Lung microvascular endothelial cell (primary cell): ENCODE data around the gene TLCD3B. TPM values are rescaled to one million over a fixed set of nuclear protein-coding genes. Genes with fewer than 3 reads are reported as not detected.
A peak's percentile ranks its signal among the peaks of the same experiment; 100 is the strongest.
"Not testable (repeated sequence)": the region's sequence is repeated elsewhere in the genome, so short reads cannot be mapped to it uniquely, and the experiment has no call there.

Experiments
- DNase-seq, 2 donors: peaks; one replicate each; pipeline versions ENCODE4 v3.0.0 to v3.0.0-alpha.2; 2010; ENCODE audit warnings: low read depth in 2 of 2
- total RNA-seq: library from RNA; depleted of rRNA; stranded (reverse); fragments of >200 nt; gene quantifications from 2 replicates; pipeline ENCODE4 v1.2.1, GENCODE V29; 2014

TLCD3B gene
- total RNA-seq, 1 donor from 2014 or later = not detected

DNA sequence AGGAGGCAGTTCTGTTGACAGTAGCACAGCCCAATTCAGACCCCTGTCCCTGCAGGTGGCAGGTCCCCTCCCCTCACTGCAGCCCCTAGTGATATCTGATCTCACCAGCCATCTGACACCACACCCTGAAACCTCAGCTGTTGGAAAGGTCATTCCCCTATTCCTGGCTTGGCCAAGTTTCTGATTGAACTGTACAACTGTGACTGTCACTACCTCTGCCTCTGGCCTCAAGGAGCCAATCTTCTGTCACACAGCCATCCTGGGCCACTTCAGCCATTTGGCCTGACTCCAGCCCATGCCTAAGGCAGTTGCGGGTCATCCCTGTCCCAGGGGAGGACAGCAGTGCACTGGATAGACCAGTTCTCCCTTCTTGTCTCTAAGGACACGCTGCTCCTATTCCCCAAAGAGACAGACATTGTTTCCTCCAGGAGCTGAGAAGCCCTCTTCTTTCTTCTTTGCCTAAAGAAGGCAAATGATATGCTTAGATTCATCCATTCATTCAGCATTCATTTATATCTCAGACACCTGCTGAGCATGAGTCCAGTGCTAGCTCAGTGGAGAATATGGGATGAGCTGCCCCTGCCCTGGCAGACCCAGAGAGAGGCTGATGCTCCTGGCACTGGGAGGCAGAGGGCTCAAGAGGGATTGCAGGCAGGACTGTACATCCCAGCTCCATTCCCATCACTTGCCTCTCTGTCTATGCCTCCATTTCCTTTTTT, 29.9 kb upstream of the TLCD3B start:
- no peak for DNase-seq

DNA sequence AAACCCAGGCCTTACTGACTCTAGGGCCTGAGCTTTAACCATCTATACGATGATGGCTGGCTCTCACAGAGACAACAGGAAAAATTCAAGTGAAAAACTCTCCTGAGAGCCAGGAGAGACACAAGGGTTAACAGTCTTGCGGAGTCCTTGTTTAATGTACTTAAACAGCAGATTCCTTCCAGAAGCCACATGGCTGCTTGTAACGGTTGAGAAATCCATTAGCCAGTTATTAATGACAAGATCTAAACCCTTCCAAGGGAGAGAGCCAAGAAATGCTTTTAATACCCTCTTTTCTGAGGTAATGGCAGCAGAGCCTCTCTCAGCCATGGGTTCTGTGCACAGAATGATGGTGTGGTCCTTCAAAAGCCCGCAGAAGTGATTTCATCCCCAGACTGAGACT, 29.3 kb upstream of the TLCD3B start:
- no peak for DNase-seq

DNA sequence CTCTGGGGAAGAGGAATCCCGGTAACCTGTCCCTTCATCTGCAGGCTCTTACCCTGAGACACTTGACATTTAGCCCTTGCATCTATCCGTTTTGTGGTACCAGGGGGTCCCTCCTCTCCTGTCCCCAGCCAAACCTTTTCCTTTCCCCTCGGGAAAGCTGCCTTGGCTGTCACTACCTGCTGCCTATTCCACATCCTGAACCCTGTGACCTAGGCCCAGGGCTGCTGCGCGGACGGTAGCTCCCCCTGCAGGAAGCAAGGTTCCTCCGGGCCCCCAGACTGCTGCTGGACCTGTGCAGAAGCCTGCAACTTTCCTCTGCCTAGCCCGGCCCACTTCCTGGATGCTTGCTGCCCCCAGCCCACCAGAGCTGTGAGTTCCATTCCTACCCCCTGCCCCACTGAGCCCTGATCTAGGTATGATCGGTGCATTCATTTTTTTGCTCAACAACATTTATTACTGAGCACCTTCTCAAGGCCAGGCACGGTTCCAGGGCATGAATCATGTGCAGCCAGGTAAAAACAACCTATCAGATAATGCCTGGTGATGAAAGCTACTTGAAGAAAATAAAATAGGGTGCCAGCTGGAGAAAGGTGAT, 24.0 kb upstream of the TLCD3B start:
- peak; percentile 39 to 47 for DNase-seq

DNA sequence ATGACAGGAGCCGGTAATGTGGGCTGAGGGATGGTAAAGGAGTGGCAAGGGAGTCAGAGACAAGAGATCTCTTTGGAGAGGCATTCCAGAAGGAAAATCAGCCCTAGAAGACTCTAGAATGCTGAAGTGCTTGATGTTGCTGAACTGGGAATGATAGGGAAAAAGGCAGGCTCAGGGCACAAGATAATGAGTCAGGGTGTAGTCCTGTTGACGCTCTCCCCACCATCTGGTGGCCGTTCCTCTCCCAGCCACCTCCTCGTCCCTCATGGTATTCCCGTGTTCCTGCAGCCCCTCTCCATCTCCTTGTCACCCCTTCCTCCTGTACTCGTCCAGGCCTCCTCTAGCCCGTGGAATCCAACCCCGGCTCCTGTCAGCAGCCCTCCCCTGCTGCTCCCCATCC, 23.4 kb upstream of the TLCD3B start:
- no peak for DNase-seq

DNA sequence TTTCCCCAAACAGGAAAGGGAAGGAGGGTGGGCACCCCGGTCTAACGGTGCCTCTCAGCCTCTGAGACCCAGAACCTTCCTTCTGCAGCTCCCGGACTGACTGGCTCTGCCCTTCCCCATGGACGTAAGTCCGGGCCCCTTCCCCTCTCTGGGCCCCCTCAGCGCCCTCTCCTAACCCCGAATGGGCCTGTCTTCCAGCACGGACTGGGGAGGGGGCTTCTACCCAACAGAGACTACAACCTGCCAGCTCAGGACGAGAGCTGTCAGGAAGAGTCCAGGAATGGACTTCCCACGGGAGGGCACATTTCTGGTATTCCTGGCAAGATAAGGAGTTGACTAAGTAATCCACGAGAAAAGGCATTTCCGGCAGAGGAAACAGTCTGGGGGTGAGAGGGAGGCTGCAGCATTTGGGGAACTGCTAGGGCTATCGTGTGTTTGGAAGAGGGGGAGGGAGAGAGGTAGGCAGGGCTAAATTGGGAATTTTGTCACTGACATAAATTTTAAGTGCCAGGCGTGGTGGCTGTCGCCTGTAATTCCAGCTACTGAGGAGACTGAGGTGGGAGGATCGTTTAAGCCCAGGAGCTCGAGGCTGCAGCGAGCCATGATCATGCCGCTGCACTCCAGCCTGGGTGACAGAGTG, 22.4 kb upstream of the TLCD3B start:
- peak in 1 of 2 donors; percentile 56 for DNase-seq

DNA sequence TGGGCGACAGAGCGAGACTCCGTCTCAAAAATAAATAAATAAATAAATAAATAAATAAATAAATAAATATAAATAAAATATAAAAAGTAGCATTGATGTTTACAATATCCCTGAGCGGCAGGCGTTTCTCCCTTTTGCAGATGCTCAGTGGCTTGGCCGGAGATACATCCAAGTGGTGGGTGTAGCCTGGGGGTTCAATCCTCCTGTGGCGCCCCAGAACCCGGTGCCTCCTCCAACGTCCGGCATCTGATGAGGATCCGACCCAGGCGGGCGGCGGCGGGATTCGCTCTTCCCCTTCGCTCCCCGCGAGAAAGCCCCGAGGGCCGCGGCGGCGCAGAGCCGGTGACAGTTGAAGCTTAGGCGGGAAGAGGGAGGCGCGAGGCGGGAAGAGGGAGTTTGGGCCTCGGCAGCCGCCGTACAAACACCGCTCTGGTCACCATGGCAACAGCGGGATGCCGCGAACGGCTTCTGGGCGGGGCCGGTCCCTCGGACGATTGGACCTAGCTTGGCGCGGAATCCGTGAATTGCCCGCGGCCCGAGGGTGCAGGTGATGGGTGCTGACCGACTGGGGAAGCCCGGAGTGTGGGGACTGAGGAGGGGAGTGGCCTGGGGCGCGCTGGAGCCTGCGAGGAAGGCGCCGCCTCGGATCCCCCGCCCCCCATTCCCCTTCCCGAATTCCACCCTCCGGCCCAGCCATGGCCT, 21.8 kb upstream of the TLCD3B start:
- peak; percentile 92 to 93 for DNase-seq

DNA sequence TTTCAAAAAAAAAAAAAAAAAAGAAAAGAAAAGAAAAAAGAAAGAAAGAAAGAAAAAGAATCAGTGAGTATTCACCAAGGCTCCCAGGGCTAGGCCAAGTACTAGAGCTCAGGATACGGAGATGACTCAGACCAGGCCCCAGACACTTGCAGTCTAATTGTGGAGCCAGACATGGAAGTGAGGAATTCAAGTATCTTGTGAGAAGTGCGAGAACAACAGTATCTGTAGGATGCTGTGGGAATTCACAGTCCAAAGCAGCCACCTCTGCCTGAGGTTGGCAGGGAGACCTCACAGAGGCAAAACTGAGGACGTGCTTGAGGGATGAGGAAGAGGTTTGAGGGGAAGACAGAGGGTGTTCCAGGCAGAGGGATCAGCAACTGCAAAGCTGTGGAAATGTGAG, 20.4 kb upstream of the TLCD3B start:
- DNase-seq = peak in 1 of 2 donors; percentile 90

DNA sequence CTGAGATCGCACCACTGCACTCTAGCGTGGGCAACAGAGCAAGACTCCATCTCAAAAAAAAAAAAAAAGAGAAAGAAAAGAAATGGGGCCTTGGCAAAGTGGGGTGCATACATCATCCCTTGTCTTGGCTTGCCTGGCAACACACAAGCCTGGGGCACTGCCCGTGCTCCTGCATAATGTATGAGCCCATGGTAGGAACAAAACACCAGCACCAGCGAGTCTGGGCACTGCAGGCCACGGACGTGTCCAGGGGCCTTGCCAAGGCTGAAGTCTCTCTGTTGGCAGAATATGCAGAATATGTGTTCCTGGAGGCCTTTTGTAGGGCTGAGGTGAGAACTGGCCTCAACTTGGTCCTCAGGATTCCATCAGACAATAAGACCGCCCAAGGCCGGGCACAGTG, 18.8 kb upstream of the TLCD3B start:
- no peak for DNase-seq

DNA sequence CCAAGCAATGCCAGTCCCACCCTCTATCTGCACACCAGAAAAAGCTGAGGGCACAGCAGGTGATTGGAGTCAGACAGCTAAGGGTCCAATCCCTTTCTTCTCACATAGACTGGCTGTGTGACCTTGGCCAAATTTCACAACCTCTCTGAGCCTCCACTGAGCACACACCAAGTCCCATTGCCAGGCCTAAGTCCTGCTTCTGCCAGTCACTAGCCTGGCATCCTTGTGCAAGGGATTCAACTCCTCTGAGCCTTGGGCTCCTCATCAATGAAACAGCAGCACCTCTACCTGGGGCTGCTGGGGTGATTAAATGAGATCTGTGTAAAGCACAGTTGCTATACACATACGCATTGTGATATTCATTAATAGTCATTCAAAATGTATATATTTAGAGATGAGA, 15.5 kb upstream of the TLCD3B start:
- no peak for DNase-seq

DNA sequence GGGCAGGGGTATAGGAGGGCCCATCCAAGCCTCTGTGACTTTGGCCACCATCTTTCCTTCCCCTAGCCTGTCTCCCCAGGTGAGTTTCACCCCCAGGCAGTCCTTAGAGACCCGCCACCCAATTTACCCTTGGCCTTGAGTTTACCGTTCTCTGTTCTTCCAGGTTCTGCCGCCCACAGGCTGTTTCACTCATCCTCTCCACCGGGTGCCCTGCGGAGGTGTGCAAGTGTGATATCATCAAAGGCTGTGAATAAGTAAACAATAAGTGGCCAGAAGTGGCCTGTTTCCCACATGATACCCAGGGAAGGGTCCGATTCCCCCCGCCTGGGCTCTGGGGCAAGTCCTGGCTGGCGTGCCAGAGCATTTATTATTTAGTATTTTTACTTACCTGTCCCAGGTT, 15.1 kb upstream of the TLCD3B start:
- DNase-seq = no peak

DNA sequence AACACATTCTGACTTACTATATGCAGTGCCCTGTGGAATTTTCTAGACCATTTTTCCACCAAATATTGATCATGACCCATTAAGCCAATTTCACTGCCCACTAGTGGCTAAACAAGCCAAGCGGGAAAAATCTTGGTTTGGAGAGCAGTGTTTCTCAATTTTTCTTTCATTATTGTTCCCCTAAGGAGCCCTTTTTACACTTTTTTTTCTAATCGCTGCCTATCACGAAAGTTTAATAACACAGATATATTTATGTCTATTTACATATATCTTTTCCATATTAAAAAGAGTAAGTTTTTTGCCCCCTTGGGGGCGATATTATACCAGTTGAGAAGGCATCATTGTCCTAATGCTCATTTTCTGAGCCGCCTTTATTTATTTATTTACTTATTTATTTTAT, 10.8 kb upstream of the TLCD3B start:
- DNase-seq = peak; percentile 55 to 64

DNA sequence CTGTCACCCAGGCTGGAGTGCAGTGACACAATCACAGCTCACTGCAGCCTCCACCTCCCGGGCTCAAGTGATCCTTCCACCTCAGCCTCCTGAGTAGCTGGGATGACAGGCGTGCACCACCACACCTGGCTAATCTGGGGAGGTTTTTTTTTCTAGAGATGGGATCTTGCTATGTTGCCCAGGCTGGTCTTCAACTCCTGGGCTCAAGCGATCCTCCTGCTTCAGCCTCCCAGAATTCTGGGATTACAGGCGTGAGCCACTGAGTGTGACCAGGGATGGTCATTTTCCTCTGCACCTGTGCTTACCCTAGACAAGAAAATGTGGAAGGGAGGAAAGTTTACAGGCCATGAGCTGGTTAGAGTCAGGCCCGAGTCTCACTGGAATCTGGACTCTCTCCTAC, 9.6 kb upstream of the TLCD3B start:
- not testable (repeated sequence) for DNase-seq

DNA sequence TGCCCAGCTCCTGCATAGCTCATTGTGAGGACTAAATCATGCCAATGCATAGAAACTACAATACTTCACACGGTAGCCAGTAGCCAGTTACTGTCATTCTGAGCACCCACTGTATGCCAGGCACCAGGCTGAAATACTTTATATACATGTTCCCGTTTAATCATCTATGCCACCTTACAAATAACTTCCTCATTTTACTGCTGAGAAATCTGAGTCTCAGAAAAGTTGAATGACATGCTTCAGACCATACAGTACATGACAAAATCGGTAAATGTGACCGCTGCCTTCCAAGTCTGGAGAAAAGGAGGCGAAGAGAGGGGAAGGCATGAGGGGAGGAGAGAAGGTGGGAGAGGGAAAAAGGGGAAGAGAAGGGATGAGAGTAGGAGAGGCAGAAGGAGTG, 9.2 kb upstream of the TLCD3B start:
- no peak for DNase-seq

DNA sequence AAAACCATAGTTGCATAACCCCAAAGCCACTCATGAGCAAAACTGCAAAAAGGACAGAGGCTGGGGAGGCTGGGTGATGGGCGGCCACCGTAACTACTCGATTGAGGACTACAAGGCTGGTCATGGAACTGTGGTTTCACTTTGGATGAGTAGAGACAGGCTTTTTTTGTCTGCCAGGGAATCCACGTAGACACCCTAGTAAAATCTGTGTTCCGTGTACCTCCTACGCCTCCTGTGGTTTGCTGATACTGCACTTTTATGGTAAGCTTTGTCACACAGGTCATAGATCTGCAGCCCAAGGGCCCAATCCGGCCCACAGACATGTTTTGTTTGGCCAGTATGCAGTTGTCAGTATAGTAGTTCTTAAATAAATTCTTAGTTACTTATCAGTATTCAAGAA, 2.2 kb upstream of the TLCD3B start:
- DNase-seq = no peak

DNA sequence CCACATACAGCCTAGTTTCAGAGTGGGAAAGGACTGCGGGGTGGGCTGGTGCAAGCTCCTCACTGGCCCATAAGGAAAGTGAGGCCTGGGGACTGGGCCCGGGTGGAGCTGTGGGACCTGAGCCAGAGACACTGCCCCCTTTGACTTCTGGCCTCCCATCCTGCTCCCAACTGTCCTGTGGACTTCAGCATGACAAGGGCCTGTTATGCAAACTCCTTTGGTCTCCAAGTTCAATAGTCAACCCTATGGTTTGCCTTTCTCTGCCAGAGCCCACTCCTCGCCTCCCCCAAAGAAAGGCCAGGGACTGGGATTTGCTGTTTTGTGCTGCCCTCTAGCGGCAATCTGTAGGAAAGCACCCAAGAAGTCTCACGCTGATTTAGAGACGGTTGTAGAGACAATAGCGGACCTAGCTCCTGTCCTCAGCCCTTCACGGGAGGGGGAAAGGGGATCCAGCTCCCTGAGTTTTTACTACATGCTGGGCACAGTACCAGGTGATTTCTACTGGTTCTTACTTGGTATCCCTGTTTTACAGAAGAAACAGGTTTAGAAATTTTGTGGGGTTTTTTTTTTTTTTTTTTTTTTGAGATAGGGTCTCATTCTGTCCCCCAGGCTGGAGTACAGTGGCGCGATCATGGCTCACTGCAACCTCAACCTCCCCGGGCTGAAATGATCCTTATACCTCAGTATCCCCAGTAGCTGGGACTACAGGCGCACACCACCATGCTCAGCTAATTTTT, 1.2 kb upstream of the TLCD3B start:
- peak; percentile 72 to 75 for DNase-seq

DNA sequence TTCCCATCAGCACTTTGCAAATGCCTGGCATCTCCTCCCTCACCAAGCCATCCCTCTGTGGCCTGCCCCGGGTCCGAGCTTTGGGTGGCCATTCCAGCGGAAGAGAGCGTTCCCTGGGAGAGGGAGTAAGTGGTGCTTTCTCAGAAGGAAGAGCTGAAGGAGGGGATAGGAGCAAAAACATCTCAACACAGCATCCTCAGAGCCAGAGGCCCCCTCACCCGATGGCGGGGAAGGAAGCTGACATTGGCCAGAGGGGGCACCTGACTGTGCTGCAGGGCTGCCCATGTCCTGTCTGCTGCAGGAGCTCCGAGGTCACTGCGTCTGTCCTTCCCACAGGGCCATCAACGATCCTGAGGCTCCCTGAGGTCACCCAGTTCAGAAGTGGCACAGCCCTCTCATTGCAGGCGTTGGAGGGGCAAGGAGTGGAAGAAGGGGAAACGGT, 427 bp upstream of the TLCD3B start:
- no peak for DNase-seq

DNA sequence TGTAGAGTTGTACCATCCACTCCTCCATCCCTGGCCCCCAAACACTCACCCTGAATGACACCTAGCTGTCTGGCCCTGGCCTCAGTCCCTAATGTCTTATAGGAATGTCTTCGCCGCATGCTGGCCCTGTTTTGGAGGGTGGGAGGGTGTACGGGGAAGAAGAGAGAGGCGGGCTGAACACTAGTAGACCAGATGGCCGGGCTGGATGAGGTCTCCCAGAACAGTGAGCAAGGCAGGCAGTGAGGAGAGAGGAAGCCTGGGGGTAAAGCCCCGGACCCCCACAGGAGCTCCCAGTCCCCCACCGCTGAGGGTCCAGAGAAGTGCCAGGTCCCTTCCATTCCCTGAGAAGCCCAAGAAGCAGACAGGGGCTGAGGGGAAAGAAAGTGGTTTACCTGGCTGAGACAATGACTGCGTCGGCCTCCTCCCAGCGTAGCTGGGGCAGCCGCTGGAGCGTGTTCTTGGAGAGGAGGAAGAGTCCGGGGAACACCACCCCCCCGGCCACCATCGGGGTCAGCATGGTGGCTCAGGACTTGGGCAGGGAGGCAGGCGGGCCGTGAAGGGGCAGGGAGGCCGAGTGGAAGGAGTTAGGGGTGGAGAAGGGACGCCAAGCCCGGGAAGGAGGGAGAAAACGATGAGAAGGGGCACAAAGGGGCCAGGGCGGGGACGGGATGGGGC, 923 bp downstream of the TLCD3B start:
- DNase-seq = no peak

DNA sequence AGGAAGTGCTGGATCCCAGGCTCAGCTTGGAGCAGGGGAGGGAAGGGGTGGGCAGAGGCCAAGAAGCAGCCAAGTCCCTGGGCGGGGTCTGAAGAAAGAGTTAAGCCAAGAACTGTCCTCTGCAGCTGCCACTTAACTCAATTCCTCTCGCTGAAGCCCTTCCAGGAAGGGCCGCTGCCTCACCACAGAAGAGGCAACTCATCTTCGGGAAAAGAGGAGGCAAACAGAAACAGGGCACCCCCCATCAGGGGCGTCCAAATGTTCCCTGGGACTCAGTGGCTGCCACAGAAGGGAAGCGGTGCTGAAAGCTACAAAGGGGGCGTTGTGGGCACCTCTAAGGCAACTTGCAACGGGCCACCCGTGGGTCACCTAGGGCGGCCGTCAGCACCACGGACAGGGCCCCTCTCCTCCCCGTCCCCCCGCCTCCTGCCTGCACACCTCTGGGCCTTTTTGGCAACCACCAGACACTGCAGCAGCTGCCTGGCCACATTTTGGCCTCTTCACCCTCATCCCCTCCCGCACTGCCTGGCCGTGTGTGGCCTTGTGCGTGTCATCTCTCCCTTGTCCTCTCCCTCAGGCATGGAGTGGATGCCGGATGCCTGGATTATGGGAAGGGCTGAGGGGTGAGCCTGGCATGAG, 2.5 kb downstream of the TLCD3B start:
- peak in 1 of 2 donors; percentile 14 for DNase-seq

DNA sequence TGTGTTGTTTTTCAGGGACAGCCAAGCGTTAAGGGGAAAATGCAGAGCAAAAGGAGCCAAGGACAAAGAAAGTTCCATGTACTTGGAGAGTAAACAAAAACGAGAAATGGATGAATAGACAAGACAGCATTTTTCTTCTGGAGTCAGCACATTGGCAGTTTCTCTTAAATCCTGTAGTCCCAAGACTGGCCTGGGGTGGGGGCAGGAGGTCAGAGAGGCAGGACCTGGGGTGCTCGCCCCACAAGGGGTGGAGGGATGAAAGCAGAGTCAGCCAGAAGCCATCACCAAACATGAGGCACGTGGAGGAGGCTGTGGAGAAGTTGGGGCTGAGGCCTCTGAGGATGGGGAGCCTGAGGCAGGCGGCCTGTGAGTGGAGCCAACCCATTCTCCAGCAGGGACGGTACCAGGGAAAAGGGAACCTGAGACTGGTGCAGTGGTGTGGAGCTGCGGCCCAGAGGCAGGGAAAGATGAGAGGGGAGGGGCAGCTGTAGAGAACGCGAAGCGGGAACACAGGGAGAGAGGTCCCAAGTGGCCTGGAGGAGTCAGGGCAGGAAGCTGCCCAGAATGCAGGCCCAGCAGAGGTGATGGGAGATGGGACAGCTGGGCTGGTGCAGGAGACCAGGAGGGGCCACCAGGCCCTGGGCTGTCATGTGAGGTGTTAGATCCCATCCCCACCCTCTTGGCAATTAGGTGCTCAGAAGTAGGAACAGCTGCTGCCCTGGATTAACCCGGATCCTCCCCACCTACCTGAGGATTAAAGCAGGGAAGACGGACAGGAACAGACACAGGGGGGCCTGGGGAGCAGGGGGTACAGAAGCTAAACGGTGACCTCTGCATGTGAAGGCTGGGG, 3.3 kb downstream of the TLCD3B start:
- DNase-seq = no peak

DNA sequence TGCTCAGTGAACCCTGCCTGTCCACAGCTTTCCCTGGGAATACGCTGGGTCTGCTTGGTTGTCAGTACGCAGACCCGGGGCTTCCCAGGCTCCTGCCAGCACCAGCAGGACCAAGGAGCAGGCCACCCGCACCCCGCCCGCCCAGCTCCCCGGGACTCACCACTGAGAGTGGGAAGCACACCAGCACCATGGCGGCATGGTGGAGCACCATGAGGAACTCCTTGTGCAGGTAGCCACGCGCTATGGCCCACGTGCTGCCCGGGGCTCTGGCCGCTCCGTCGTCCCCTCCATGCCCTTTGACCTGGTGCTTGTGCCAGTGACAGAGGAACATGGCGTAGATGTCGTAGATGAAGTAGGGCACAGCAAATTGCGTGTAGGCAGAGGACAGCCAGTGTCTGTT, 4.6 kb downstream of the TLCD3B start:
- no peak for DNase-seq
